B cell (primary cell): ENCODE data around the gene EYS. TPM values are rescaled to one million over a fixed set of nuclear protein-coding genes. Genes with fewer than 3 reads are reported as not detected.

Source experiments
- ATAC-seq: fragments of 200-7000 bp; cut with Tn5 transposase; one replicate; pipeline ENCODE4 v1.10.0; 2021; ENCODE audit warnings: low read depth, mild to moderate bottlenecking, moderate number of reproducible peaks, moderate library complexity
- CTCF ChIA-PET: fragments of 350-600 bp; sonication (Branson Sonifier 250); formaldehyde crosslinking; loops from one replicate; lab custom pipeline; 2021; ENCODE audit warnings: antibody characterized with exemption, inconsistent platforms; lab: Charles Lee
- POLR2A ChIA-PET: fragments of 350-600 bp; sonication (Branson Sonifier 250); formaldehyde crosslinking; loops from one replicate; lab custom pipeline; 2021; ENCODE audit warnings: antibody characterized with exemption; lab: Charles Lee
- DNase-seq: peaks from one replicate; pipeline ENCODE4 v3.0.0; 2013
- H2AFZ ChIP-seq: 2 replicates; pipeline ENCODE4 v1.6.1; 2012; ENCODE audit warnings: mild to moderate bottlenecking, low read depth, low read length; ENCODE audit not compliant: insufficient read depth, poor library complexity, severe bottlenecking
- H3K27ac ChIP-seq, 2 donors: 1 replicate in 1 of 2; 2 replicates in 1 of 2; pipeline ENCODE4 v1.5.1; 2012 to 2013; ENCODE audit warnings: low read length in 2 of 2, mild to moderate bottlenecking in 2 of 2, moderate library complexity in 1 of 2
- H3K27me3 ChIP-seq, 4 experiments: fragments of 200-600 bp in 1 of 4; sonication (generic) in 1 of 4; replicated peaks in 1 of 4; 1 replicate in 2 of 4; 2 replicates in 2 of 4; pipeline versions ENCODE4 v1.6.1 to v1.7.0; 2013 to 2016; ENCODE audit warnings: low read length in 3 of 4, mild to moderate bottlenecking in 2 of 4, mixed read lengths in 1 of 4, moderate library complexity in 1 of 4; ENCODE audit not compliant: insufficient read depth in 4 of 4, control insufficient read depth in 3 of 4; ENCODE audit errors: control extremely low read depth in 1 of 4
- H3K36me3 ChIP-seq, 2 experiments: replicated peaks in 1 of 2; 1 replicate in 1 of 2; 2 replicates in 1 of 2; pipeline versions ENCODE4 v1.6.1 to v1.7.1; 2013; ENCODE audit warnings: low read length in 1 of 2; ENCODE audit not compliant: insufficient read depth in 2 of 2, control insufficient read depth in 1 of 2; ENCODE audit errors: control extremely low read depth in 1 of 2, extremely low read depth in 1 of 2
- H3K4me1 ChIP-seq, 2 donors: fragments of 200-600 bp in 1 of 2; sonication (generic) in 1 of 2; 1 replicate in 1 of 2; 2 replicates in 1 of 2; pipeline versions ENCODE4 v1.5.1 to v1.6.1; 2013 to 2017; ENCODE audit warnings: low read length in 2 of 2; ENCODE audit not compliant: control insufficient read depth in 2 of 2, insufficient read depth in 2 of 2
- H3K4me2 ChIP-seq: replicated peaks from 2 replicates; pipeline ENCODE3; 2012; ENCODE audit warnings: mild to moderate bottlenecking, low read depth, low read length; ENCODE audit not compliant: poor library complexity, severe bottlenecking
- H3K4me3 ChIP-seq, 5 experiments: fragments of 200-600 bp in 1 of 5; sonication (generic) in 1 of 5; 1 replicate in 3 of 5; 2 replicates in 2 of 5; pipeline versions ENCODE4 v1.5.1 to v1.7.0; 2011 to 2016; ENCODE audit warnings: low read length in 4 of 5, mild to moderate bottlenecking in 4 of 5, low read depth in 2 of 5, control low read depth in 1 of 5, moderate library complexity in 1 of 5; ENCODE audit not compliant: insufficient read depth in 1 of 5; ENCODE audit errors: control extremely low read depth in 1 of 5, extremely low read depth in 1 of 5
- H3K79me2 ChIP-seq: fragments of 200-600 bp; sonication (generic); one replicate; pipeline ENCODE4 v1.6.0; 2016; ENCODE audit warnings: low read length; ENCODE audit not compliant: control insufficient read depth, insufficient read depth
- H3K9ac ChIP-seq: fragments of 200-600 bp; sonication (generic); 2 replicates; pipeline ENCODE4 v1.6.1; 2017; ENCODE audit warnings: mild to moderate bottlenecking, low read length, moderate library complexity
- H3K9me3 ChIP-seq, 3 donors: one replicate each; pipeline versions ENCODE4 v1.6.1 to v1.7.1; 2013; ENCODE audit warnings: low read length in 2 of 3; ENCODE audit not compliant: control insufficient read depth in 2 of 3, insufficient read depth in 1 of 3; ENCODE audit errors: control extremely low read depth in 1 of 3
- H4K20me1 ChIP-seq: 2 replicates; pipeline ENCODE4 v1.6.0; 2012; ENCODE audit warnings: mild to moderate bottlenecking, low read length; ENCODE audit not compliant: insufficient read depth, control insufficient read depth, poor library complexity, severe bottlenecking
- H3K27ac Mint-ChIP-seq: one replicate; pipeline ENCODE4 v1.8.0; 2021; ENCODE audit warnings: mixed read lengths
- H3K27me3 Mint-ChIP-seq: one replicate; pipeline ENCODE4 v1.8.0; 2021; ENCODE audit warnings: mixed read lengths
- H3K4me1 Mint-ChIP-seq: one replicate; pipeline ENCODE4 v1.8.0; 2021; ENCODE audit warnings: mixed read lengths
- H3K4me3 Mint-ChIP-seq: one replicate; pipeline ENCODE4 v1.8.0; 2021; ENCODE audit warnings: mixed read lengths
- H3K9me3 Mint-ChIP-seq: one replicate; pipeline ENCODE4 v1.8.0; 2022; ENCODE audit warnings: mixed read lengths; ENCODE audit not compliant: insufficient read depth
- EZH2 ChIP-seq: IDR thresholded peaks from 2 replicates; pipeline ENCODE4 v1.6.1; 2012; ENCODE audit warnings: borderline replicate concordance, low read depth, mild to moderate bottlenecking, moderate library complexity, low read length; ENCODE audit not compliant: insufficient read depth, poor library complexity, severe bottlenecking
- WGBS: methylation state at CpG from one replicate; pipeline ENCODE4 v1.1.5; 2013; ENCODE audit warnings: missing lambda C conversion rate; ENCODE audit not compliant: insufficient coverage; 5-methylcytosine and 5-hydroxymethylcytosine counted together
- intact Hi-C: fragments of 100-400 bp; cut with micrococcal nuclease; formaldehyde crosslinking; loops from one replicate; pipeline ENCODE4 v1.10.0; 2022
- polyA plus RNA-seq: library from polyadenylated mRNA; depleted of rRNA; stranded (reverse); fragments of >200 nt; gene quantifications from 2 replicates; pipeline ENCODE4 v1.2.3, GENCODE V29; 2012
- total RNA-seq, 2 donors: library from RNA; stranded (reverse); fragments of 120-200 nt in 1 of 2; gene quantifications; 1 replicate in 1 of 2; 2 replicates in 1 of 2; pipeline versions ENCODE4 v1.2.3 to v1.2.4, GENCODE V29; 2013 to 2022
- TF ChIP-seq, protein P1 (sequence below): fragments of 200-600 bp; IDR thresholded peaks from one replicate; pipeline ENCODE4 v1.8.0; 2022; ENCODE audit warnings: antibody characterized with exemption, mild to moderate bottlenecking

Gene EYS
- total and polyA plus RNA-seq, 2 donors (not counting 1 experiment from before 2014, with no cell fraction given), result not detected

DNA sequence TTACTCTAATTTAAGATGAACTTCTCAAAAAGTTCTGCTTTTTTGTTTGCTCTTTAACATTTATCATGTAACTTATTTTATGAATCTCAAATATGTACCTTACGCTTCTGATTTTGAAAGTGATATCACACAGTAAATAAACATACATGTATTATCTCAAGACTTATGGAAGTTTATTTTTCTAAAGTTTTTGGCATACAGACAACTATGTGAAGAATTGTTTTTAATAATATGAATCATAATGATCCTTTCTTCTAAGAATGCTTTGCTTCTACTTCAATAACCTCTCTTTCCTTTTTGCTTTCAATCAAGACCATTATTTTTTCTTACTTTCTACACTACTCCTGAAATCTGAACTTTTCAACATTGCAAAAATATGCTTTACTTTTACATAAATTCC is 816.4 kb downstream of the EYS start:
- Histone ChIP-seq H3K79me2 (no peaks in the 10 kb centered on the region), H4K20me1 (no peaks in the 10 kb centered on the region), H3K9me3 (peaks cover 0 to 3% (median 0%) of the 10 kb centered on the region in 3 donors), H3K27me3 (no peaks in the 10 kb centered on the region), H3K27ac (no peak overlapping the region), H3K4me3 (no peak overlapping the region), H3K36me3 (no peaks in the 10 kb centered on the region), H3K4me1 (no peaks in the 10 kb centered on the region), H3K4me2 (no peak overlapping the region), H2AFZ (no peak overlapping the region), H3K9ac (no peak overlapping the region)
- ATAC-seq (no peak), DNase-seq (no peak)
- no peak overlapping the region for H3K4me3 Mint-ChIP-seq
- H3K4me1 Mint-ChIP-seq, result no peaks in the 10 kb centered on the region
- no peaks in the 10 kb centered on the region for H3K27me3 Mint-ChIP-seq
- TF ChIP-seq, protein P1, sequence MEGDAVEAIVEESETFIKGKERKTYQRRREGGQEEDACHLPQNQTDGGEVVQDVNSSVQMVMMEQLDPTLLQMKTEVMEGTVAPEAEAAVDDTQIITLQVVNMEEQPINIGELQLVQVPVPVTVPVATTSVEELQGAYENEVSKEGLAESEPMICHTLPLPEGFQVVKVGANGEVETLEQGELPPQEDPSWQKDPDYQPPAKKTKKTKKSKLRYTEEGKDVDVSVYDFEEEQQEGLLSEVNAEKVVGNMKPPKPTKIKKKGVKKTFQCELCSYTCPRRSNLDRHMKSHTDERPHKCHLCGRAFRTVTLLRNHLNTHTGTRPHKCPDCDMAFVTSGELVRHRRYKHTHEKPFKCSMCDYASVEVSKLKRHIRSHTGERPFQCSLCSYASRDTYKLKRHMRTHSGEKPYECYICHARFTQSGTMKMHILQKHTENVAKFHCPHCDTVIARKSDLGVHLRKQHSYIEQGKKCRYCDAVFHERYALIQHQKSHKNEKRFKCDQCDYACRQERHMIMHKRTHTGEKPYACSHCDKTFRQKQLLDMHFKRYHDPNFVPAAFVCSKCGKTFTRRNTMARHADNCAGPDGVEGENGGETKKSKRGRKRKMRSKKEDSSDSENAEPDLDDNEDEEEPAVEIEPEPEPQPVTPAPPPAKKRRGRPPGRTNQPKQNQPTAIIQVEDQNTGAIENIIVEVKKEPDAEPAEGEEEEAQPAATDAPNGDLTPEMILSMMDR, result no peak
- no peak for TF ChIP-seq EZH2
- intact Hi-C loops, result no loop called here
- H3K9me3 Mint-ChIP-seq, result no peaks in the 10 kb centered on the region
- ChIA-PET CTCF (no interaction called here), POLR2A (no interaction called here)
- no CpG with 5 or more reads among the region's 1 CpG for WGBS
- H3K27ac Mint-ChIP-seq, result no peak overlapping the region

DNA sequence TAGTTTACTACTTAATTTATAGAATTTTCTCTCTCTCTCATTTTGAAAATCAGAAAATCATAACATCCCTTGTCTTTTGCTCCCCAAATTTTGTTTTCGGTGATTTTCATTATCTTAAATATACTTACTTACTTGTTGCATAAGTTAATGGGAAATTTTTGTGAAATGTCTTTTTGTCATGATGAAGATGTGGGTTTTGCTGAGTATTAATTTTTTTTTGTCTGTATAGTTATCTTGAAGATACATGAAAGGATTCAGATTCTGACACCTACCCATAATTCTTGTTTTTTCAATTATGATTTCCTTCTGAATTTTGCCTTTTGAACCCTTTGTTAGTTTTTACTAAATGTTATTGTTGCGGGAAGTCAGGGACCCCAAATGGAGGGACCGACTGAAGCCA is 817.9 kb downstream of the EYS start:
- H3K4me1 Mint-ChIP-seq, result no peaks in the 10 kb centered on the region
- no peak overlapping the region for H2AFZ ChIP-seq
- H3K4me3 ChIP-seq, result no peak overlapping the region
- no peaks in the 10 kb centered on the region for H3K36me3 ChIP-seq
- H3K79me2 ChIP-seq, result no peaks in the 10 kb centered on the region
- no peaks in the 10 kb centered on the region for H3K27me3 ChIP-seq
- H3K9me3 ChIP-seq, result no peaks in the 10 kb centered on the region
- DNase-seq (no peak), ATAC-seq (no peak)
- ChIA-PET POLR2A (no interaction called here), CTCF (no interaction called here)
- H3K9me3 Mint-ChIP-seq, result no peaks in the 10 kb centered on the region
- no peaks in the 10 kb centered on the region for H3K4me1 ChIP-seq
- no peak overlapping the region for H3K4me2 ChIP-seq
- H4K20me1 ChIP-seq, result no peaks in the 10 kb centered on the region
- no peaks in the 10 kb centered on the region for H3K27me3 Mint-ChIP-seq
- no peak overlapping the region for H3K27ac Mint-ChIP-seq
- no peak overlapping the region for H3K9ac ChIP-seq
- no CpG with 5 or more reads among the region's 3 CpGs for WGBS
- no peak overlapping the region for H3K4me3 Mint-ChIP-seq
- intact Hi-C loops, result no loop called here
- H3K27ac ChIP-seq, result no peak overlapping the region
- no peak for TF ChIP-seq EZH2
- TF ChIP-seq, protein P1, result no peak
